Hepatocyte (in vitro differentiated cells): ENCODE data around the gene HS1BP3.

Experiments
- EZH2phosphoT487 ChIP-seq: fragments of 200-600 bp; sonication (generic); IDR thresholded peaks from one replicate; pipeline ENCODE4 v1.6.1; 2018; ENCODE audit warnings: antibody characterized with exemption, mild to moderate bottlenecking, low read depth, moderate library complexity; ENCODE audit not compliant: unreplicated experiment, severe bottlenecking
- TF ChIP-seq, protein P1 (sequence below): fragments of 200-600 bp; sonication (generic); IDR thresholded peaks from 2 replicates; pipeline ENCODE4 v1.5.1; 2016; ENCODE audit warnings: antibody characterized with exemption, mild to moderate bottlenecking; ENCODE audit not compliant: poor library complexity

- TF ChIP-seq, protein P1, sequence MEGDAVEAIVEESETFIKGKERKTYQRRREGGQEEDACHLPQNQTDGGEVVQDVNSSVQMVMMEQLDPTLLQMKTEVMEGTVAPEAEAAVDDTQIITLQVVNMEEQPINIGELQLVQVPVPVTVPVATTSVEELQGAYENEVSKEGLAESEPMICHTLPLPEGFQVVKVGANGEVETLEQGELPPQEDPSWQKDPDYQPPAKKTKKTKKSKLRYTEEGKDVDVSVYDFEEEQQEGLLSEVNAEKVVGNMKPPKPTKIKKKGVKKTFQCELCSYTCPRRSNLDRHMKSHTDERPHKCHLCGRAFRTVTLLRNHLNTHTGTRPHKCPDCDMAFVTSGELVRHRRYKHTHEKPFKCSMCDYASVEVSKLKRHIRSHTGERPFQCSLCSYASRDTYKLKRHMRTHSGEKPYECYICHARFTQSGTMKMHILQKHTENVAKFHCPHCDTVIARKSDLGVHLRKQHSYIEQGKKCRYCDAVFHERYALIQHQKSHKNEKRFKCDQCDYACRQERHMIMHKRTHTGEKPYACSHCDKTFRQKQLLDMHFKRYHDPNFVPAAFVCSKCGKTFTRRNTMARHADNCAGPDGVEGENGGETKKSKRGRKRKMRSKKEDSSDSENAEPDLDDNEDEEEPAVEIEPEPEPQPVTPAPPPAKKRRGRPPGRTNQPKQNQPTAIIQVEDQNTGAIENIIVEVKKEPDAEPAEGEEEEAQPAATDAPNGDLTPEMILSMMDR, result no peak
- no peak for TF ChIP-seq EZH2phosphoT487
Measured at GRCh38 chr2:20626698-20627513, 24.0 kb downstream of the HS1BP3 start.
